Gastroesophageal sphincter (tissue), 3 donors: ENCODE measurements around the gene RLN3.

ENCODE experiments used
- EP300 ChIP-seq: sonication (generic); formaldehyde crosslinking; IDR thresholded peaks from one replicate; pipeline ENCODE4 v1.6.1; 2017; ENCODE audit warnings: antibody characterized with exemption, mild to moderate bottlenecking
- POLR2AphosphoS5 ChIP-seq: sonication (generic); formaldehyde crosslinking; IDR thresholded peaks from one replicate; pipeline ENCODE4 v1.6.1; 2017; ENCODE audit warnings: antibody characterized with exemption
- TF ChIP-seq, protein P1 (sequence below), 4 experiments: fragments of 200-600 bp in 2 of 4; fragments of 450-650 bp in 2 of 4; sonication (generic) in 1 of 4; IDR thresholded peaks; one replicate each; pipeline ENCODE4 v1.5.1; 2017 to 2019; ENCODE audit warnings: antibody characterized with exemption in 4 of 4, mild to moderate bottlenecking in 2 of 4, moderate library complexity in 2 of 4

DNA sequence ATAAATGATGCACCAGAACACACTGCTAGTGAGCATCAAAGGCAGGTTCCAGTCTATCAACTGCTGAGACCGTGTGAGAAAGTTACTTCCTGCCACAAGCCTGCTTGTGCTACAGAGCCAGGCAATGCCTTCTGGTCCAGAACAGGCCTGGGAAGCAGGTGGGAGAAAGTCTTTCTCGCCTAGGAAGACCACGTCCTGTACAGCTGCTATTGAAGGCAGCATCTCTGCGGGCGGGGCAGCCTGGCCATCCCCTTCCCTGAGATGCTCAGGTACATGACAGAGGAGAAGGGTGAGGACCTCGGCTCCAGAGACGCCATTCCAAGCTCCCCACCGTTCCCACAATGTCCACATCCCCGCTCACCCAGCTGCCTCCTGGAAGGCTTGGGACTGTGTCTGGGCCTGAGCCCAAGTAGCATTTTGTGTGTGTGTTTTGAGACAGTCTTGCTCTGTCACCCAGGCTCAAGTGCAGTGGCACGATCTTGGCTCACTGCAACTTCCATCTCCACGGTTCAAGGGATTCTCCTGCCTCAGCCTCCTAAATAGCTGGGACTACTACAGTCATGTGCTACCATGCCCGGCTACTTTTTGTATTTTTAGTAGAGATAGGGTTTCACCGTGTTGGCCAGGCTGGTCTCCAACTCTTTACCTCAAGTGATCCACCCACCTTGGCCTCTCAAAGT, 25.2 kb upstream of the RLN3 start:
- TF ChIP-seq, protein P1, sequence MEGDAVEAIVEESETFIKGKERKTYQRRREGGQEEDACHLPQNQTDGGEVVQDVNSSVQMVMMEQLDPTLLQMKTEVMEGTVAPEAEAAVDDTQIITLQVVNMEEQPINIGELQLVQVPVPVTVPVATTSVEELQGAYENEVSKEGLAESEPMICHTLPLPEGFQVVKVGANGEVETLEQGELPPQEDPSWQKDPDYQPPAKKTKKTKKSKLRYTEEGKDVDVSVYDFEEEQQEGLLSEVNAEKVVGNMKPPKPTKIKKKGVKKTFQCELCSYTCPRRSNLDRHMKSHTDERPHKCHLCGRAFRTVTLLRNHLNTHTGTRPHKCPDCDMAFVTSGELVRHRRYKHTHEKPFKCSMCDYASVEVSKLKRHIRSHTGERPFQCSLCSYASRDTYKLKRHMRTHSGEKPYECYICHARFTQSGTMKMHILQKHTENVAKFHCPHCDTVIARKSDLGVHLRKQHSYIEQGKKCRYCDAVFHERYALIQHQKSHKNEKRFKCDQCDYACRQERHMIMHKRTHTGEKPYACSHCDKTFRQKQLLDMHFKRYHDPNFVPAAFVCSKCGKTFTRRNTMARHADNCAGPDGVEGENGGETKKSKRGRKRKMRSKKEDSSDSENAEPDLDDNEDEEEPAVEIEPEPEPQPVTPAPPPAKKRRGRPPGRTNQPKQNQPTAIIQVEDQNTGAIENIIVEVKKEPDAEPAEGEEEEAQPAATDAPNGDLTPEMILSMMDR (IDR thresholded peaks at IDR 0.05): no peak
- TF ChIP-seq POLR2AphosphoS5 (no peak), EP300 (no peak)
